Tibial nerve (tissue), 4 donors: Measurements from ENCODE around the gene ANKRD37. TPM values are rescaled to one million over a fixed set of nuclear protein-coding genes. Genes with fewer than 3 reads are reported as not detected.

Source experiments
- DNase-seq, 2 donors: peaks; one replicate each; pipeline ENCODE4 v3.0.0-alpha.2; 2019; ENCODE audit warnings: low spot score in 2 of 2
- H3K27ac ChIP-seq, 4 donors: fragments of 200-600 bp; sonication (generic) in 3 of 4; one replicate each; pipeline ENCODE4 v1.5.1; 2017 to 2019; ENCODE audit warnings: mild to moderate bottlenecking in 1 of 4
- H3K27me3 ChIP-seq, 2 donors: fragments of 200-600 bp; sonication (generic) in 1 of 2; one replicate each; pipeline versions ENCODE4 v1.5.1 to v1.6.0; 2017 to 2019
- H3K36me3 ChIP-seq, 3 donors: fragments of 200-600 bp; sonication (generic); one replicate each; pipeline ENCODE4 v1.5.1; 2018 to 2019
- H3K4me1 ChIP-seq, 4 donors: fragments of 200-600 bp; sonication (generic) in 3 of 4; one replicate each; pipeline ENCODE4 v1.5.1; 2017 to 2019
- H3K4me3 ChIP-seq, 4 donors: fragments of 200-600 bp; sonication (generic) in 3 of 4; one replicate each; pipeline ENCODE4 v1.5.1; 2017 to 2019; ENCODE audit warnings: mild to moderate bottlenecking in 1 of 4, moderate library complexity in 1 of 4
- H3K9me3 ChIP-seq, 4 donors: fragments of 200-600 bp; sonication (generic) in 3 of 4; one replicate each; pipeline ENCODE4 v1.5.1; 2017 to 2019
- EP300 ChIP-seq, 2 donors: sonication (generic); formaldehyde crosslinking; IDR thresholded peaks; one replicate each; pipeline ENCODE4 v1.6.1; 2017; ENCODE audit warnings: antibody characterized with exemption in 2 of 2, mild to moderate bottlenecking in 1 of 2
- POLR2A ChIP-seq, 2 donors: fragments of 450-650 bp; IDR thresholded peaks; one replicate each; pipeline ENCODE4 v1.6.1; 2017; ENCODE audit warnings: antibody characterized with exemption in 2 of 2, mild to moderate bottlenecking in 2 of 2, moderate library complexity in 2 of 2
- WGBS, 2 donors: methylation state at CpG; one replicate each; pipeline ENCODE4 v1.1.5; 2018; 5-methylcytosine and 5-hydroxymethylcytosine counted together
- total RNA-seq, 4 donors: library from RNA; depleted of rRNA; stranded (reverse); fragments of >200 nt; gene quantifications; one replicate each; pipeline ENCODE4 v1.1.0, GENCODE V29; 2016
- TF ChIP-seq, protein P1 (sequence below), 5 experiments: fragments of 200-600 bp in 3 of 5; fragments of 450-650 bp in 2 of 5; sonication (generic) in 3 of 5; IDR thresholded peaks; one replicate each; pipeline ENCODE4 v1.5.1; 2016 to 2019; ENCODE audit warnings: antibody characterized with exemption in 5 of 5, mild to moderate bottlenecking in 3 of 5, moderate library complexity in 2 of 5

ANKRD37 gene
- total RNA-seq, 4 donors from 2014 or later = 9.6 to 38.4 (median 30.6) TPM

DNA sequence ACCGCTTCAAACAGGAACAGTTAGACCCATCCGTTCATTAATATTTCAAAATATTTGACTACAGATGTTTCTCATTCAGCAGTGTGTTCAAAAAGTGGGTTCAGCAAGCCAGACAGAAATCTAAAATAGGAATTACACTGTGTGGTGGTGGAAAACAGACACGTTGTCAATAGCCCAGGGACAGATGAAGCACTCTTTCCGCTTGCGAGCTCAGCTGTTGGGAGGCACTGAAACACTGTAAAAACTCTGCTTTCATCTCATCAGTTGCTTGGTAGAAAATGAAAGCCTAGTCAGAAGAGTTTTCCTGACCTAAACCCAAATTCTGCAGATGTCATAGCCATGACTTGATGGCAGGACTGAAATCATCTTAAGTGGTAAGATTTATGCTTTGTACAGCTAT, 39.4 kb upstream of the ANKRD37 start:
- 77 to 80% methylated on average over 5 of the region's 5 CpGs for WGBS, 2 donors
- H3K4me3 ChIP-seq = no peak overlapping the region
- H3K27ac ChIP-seq = peak overlapping the region in 2 of 4 donors; percentile 55 to 70
- no peaks in the 10 kb centered on the region for H3K4me1 ChIP-seq
- no peaks in the 10 kb centered on the region for H3K9me3 ChIP-seq
- TF ChIP-seq POLR2A (IDR thresholded peaks at IDR 0.05) = no peak
- TF ChIP-seq, protein P1, sequence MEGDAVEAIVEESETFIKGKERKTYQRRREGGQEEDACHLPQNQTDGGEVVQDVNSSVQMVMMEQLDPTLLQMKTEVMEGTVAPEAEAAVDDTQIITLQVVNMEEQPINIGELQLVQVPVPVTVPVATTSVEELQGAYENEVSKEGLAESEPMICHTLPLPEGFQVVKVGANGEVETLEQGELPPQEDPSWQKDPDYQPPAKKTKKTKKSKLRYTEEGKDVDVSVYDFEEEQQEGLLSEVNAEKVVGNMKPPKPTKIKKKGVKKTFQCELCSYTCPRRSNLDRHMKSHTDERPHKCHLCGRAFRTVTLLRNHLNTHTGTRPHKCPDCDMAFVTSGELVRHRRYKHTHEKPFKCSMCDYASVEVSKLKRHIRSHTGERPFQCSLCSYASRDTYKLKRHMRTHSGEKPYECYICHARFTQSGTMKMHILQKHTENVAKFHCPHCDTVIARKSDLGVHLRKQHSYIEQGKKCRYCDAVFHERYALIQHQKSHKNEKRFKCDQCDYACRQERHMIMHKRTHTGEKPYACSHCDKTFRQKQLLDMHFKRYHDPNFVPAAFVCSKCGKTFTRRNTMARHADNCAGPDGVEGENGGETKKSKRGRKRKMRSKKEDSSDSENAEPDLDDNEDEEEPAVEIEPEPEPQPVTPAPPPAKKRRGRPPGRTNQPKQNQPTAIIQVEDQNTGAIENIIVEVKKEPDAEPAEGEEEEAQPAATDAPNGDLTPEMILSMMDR (IDR thresholded peaks at IDR 0.05) = no peak
- TF ChIP-seq EP300 (IDR thresholded peaks at IDR 0.05) = peak in 1 of 2 donors; percentile 38
- peaks cover 0 to 32% (median 0%) of the 10 kb centered on the region in 3 donors for H3K36me3 ChIP-seq
- no peaks in the 10 kb centered on the region for H3K27me3 ChIP-seq
- DNase-seq = no peak

DNA sequence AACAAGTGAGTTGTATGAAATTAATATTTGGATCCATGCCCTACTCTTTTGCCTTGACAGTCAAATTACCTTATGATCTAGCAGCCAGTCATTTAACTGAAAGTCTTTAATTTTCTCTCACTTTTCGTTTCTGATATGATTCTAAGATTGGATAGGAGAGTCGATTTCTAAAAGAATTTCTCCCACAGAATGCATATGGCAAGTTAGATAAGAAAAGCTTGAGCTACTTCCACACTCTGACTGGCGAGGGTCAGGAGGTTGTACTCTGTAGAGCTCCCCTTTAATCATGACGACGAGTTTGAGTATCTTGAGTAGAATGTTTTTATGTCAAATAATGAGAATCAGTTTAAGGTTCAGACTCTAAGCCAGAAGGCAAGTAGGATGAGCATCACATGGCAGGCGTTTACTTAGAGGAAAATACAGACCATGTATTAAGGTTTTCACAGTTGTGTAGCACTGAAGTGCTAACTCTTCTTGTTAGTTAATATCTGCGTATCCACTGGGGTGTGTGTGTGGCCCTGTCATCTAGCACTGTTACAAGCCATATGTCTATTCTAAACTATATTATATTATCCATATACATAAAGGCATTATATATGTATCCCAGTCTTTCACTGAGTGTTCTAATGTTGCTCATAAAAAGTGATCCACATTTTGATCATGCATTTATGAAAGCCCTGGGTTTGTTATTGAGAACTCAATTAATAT, 38.8 kb upstream of the ANKRD37 start:
- Histone ChIP-seq H3K4me1 (no peaks in the 10 kb centered on the region), H3K4me3 (no peak overlapping the region), H3K9me3 (no peaks in the 10 kb centered on the region), H3K27ac (peak overlapping the region in 2 of 4 donors; percentile 55 to 70), H3K36me3 (peaks cover 0 to 30% (median 0%) of the 10 kb centered on the region in 3 donors), H3K27me3 (no peaks in the 10 kb centered on the region)
- TF ChIP-seq EP300 (IDR thresholded peaks at IDR 0.05) (no peak), POLR2A (IDR thresholded peaks at IDR 0.05) (no peak)
- TF ChIP-seq, protein P1 (IDR thresholded peaks at IDR 0.05) = no peak
- WGBS, 2 donors = 78 to 92% methylated on average over 7 of the region's 7 CpGs
- no peak for DNase-seq

DNA sequence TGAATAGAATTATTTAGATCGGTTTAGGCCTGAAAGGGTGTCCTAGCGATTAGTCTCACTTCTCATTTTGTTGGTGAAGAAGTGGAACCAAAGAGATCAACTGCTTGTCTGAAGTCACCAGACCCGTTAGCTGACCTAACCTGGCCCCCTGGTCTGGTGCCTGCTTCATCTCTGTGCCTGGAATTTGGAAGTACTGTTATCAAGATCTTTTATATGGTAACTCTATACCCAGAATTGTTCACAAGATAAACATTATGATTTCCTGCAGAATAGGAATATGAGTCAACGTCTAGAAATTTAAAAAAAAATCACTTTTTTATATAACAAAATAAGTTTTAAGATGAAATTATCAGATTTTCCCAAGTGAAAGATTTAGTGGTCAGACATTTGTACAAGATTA, 38.1 kb upstream of the ANKRD37 start:
- no peak overlapping the region for H3K4me3 ChIP-seq
- peaks cover 0 to 26% (median 0%) of the 10 kb centered on the region in 3 donors for H3K36me3 ChIP-seq
- DNase-seq = no peak
- TF ChIP-seq, protein P1 (IDR thresholded peaks at IDR 0.05) = no peak
- TF ChIP-seq POLR2A (IDR thresholded peaks at IDR 0.05) (no peak), EP300 (IDR thresholded peaks at IDR 0.05) (no peak)
- no peak overlapping the region for H3K27ac ChIP-seq
- WGBS, 2 donors = 65 to 69% methylated on average over 4 of the region's 4 CpGs
- H3K27me3 ChIP-seq = no peaks in the 10 kb centered on the region
- H3K4me1 ChIP-seq = no peaks in the 10 kb centered on the region
- no peaks in the 10 kb centered on the region for H3K9me3 ChIP-seq

DNA sequence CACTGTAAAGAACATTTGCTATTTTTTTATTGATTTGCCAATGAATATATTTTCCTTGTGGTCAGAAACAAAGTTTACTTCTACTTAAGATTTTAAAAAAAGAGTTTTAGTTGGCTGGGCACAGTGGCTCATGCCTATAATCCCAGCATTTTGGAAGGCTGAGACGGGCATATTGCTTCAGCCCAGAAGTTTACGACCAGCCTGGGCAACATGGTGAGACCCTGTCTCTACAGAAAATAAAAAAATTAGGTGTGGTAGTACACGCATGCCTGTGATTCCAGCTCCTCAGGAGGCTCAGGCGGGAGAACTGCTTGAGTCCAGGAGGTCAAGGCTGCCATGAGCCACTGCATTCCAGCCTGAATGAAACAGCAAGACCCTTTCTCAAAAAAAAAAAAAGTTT, 37.7 kb upstream of the ANKRD37 start:
- no peaks in the 10 kb centered on the region for H3K27me3 ChIP-seq
- peaks cover 0 to 21% (median 0%) of the 10 kb centered on the region in 3 donors for H3K36me3 ChIP-seq
- WGBS, 2 donors = 72 to 77% methylated on average over 4 of the region's 4 CpGs
- H3K9me3 ChIP-seq = no peaks in the 10 kb centered on the region
- no peak overlapping the region for H3K4me3 ChIP-seq
- no peaks in the 10 kb centered on the region for H3K4me1 ChIP-seq
- DNase-seq = no peak
- H3K27ac ChIP-seq = peak overlapping the region in 1 of 4 donors; percentile 20
- TF ChIP-seq EP300 (IDR thresholded peaks at IDR 0.05) = no peak
- TF ChIP-seq, protein P1 (IDR thresholded peaks at IDR 0.05) = no peak
- no peak for TF ChIP-seq POLR2A (IDR thresholded peaks at IDR 0.05)

DNA sequence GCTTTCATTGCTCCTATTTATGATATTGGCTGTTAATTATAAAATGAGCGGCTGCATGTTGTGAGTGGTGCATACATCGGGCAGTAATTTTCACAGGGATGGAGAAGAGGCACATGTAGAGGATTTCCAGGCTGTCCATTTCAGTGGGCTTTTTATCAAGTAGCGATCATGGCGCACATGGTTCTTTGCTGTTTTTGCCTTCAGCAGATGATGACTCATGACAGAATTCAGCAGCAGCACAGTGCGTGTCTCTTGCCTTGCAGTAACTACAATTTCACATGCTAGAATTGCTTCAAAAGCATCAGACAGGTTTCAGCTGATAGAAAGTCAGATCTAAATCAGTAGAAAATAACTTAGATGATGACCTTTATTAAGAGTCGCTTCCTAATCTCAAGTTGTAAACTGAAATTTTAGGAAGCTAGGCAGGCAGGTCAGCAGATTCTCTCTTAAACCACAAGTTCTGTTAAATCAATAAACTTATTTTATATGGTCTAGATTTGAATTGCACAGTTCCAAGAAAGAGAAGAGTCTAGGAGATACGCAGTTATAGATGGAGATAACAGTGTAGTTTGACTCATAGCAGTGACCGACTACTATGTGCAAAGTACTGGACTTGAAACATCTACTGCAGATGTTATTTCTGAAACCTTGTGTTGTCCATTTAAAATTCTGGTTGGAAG, 36.7 kb upstream of the ANKRD37 start:
- Histone ChIP-seq H3K4me3 (no peak overlapping the region), H3K27me3 (no peaks in the 10 kb centered on the region), H3K36me3 (peaks cover 0 to 12% (median 0%) of the 10 kb centered on the region in 3 donors), H3K4me1 (no peaks in the 10 kb centered on the region), H3K27ac (no peak overlapping the region), H3K9me3 (no peaks in the 10 kb centered on the region)
- WGBS, 2 donors = 92 to 97% methylated on average over 8 of the region's 8 CpGs
- no peak for DNase-seq
- TF ChIP-seq, protein P1 (IDR thresholded peaks at IDR 0.05) = no peak
- no peak for TF ChIP-seq EP300 (IDR thresholded peaks at IDR 0.05)
- no peak for TF ChIP-seq POLR2A (IDR thresholded peaks at IDR 0.05)
